ENCODE measurements around the gene SPATA2.

DNA sequence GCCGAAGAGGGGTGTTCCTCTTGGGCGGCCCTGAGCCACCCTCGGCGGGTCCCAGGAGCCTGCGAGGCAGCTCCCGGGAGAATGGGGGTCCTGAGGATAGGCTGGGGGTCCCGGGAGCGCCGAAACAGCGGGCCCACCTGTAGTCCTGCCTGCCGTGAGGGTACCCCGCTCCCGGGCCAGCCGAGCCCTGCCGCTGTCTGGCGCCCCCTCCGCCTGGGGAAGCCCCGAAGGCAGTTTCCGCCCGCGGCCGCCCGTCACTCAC is 280 bp downstream of the SPATA2 start:
- TF ChIP-seq, protein P1, sequence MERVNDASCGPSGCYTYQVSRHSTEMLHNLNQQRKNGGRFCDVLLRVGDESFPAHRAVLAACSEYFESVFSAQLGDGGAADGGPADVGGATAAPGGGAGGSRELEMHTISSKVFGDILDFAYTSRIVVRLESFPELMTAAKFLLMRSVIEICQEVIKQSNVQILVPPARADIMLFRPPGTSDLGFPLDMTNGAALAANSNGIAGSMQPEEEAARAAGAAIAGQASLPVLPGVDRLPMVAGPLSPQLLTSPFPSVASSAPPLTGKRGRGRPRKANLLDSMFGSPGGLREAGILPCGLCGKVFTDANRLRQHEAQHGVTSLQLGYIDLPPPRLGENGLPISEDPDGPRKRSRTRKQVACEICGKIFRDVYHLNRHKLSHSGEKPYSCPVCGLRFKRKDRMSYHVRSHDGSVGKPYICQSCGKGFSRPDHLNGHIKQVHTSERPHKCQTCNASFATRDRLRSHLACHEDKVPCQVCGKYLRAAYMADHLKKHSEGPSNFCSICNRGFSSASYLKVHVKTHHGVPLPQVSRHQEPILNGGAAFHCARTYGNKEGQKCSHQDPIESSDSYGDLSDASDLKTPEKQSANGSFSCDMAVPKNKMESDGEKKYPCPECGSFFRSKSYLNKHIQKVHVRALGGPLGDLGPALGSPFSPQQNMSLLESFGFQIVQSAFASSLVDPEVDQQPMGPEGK (CRISPR knock-in tag; IDR thresholded peaks at IDR 0.05; ENCODE audit: borderline replicate concordance): no peak
- TF ChIP-seq ZFP30 (CRISPR knock-in tag; IDR thresholded peaks at IDR 0.05): no peak
- no peak for TF ChIP-seq ZFP3 (CRISPR knock-in tag; IDR thresholded peaks at IDR 0.05)
- TF ChIP-seq ZNF70 (CRISPR knock-in tag; IDR thresholded peaks at IDR 0.05): no peak
- TF ChIP-seq ZC3H10 (CRISPR knock-in tag; IDR thresholded peaks at IDR 0.05): no peak
- TF ChIP-seq, protein P2, sequence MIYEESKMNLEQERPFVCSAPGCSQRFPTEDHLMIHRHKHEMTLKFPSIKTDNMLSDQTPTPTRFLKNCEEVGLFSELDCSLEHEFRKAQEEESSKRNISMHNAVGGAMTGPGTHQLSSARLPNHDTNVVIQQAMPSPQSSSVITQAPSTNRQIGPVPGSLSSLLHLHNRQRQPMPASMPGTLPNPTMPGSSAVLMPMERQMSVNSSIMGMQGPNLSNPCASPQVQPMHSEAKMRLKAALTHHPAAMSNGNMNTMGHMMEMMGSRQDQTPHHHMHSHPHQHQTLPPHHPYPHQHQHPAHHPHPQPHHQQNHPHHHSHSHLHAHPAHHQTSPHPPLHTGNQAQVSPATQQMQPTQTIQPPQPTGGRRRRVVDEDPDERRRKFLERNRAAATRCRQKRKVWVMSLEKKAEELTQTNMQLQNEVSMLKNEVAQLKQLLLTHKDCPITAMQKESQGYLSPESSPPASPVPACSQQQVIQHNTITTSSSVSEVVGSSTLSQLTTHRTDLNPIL (CRISPR knock-in tag; IDR thresholded peaks at IDR 0.05; ENCODE audit: low read depth): no peak
- TF ChIP-seq OSR1 (CRISPR knock-in tag; IDR thresholded peaks at IDR 0.05): no peak
